Neural progenitor cell (in vitro differentiated cells): ENCODE results near the gene HMG20A. TPM values are rescaled to one million over a fixed set of nuclear protein-coding genes. Genes with fewer than 3 reads are reported as not detected.

ENCODE experiments used
- DNase-seq: peaks from one replicate; pipeline ENCODE4 v3.0.0-alpha.2; 2016; ENCODE audit warnings: low spot score
- H2AFZ ChIP-seq: fragments of 200-600 bp; sonication (generic); replicated peaks from 2 replicates; pipeline ENCODE4 v1.6.1; 2016; ENCODE audit warnings: antibody characterized with exemption
- H3F3A ChIP-seq: fragments of 200-600 bp; sonication (generic); 2 replicates; pipeline ENCODE4 v1.6.1; 2016; ENCODE audit warnings: antibody characterized with exemption, low read depth
- H3K27ac ChIP-seq: fragments of 200-600 bp; sonication (generic); 2 replicates; pipeline ENCODE4 v1.5.1; 2016; ENCODE audit warnings: mild to moderate bottlenecking
- H3K27me3 ChIP-seq: fragments of 200-600 bp; sonication (generic); 2 replicates; pipeline ENCODE4 v1.6.1; 2016; ENCODE audit warnings: mild to moderate bottlenecking, moderate library complexity
- H3K36me3 ChIP-seq: fragments of 200-600 bp; sonication (generic); 2 replicates; pipeline ENCODE4 v1.5.1; 2016
- H3K4me1 ChIP-seq: fragments of 200-600 bp; sonication (generic); 2 replicates; pipeline ENCODE4 v1.6.1; 2016; ENCODE audit warnings: mixed run types
- H3K4me2 ChIP-seq: fragments of 200-600 bp; sonication (generic); 2 replicates; pipeline ENCODE4 v1.6.1; 2016
- H3K4me3 ChIP-seq: fragments of 200-600 bp; sonication (generic); 2 replicates; pipeline ENCODE4 v1.5.1; 2016
- H3K79me2 ChIP-seq: fragments of 200-600 bp; sonication (generic); 2 replicates; pipeline ENCODE4 v1.6.1; 2016; ENCODE audit warnings: low read depth
- H3K9ac ChIP-seq: fragments of 200-600 bp; sonication (generic); 2 replicates; pipeline ENCODE4 v1.6.1; 2016
- H3K9me3 ChIP-seq: fragments of 200-600 bp; sonication (generic); 2 replicates; pipeline ENCODE4 v1.5.1; 2016; ENCODE audit warnings: low read depth
- H4K20me1 ChIP-seq: fragments of 200-600 bp; sonication (generic); 2 replicates; pipeline ENCODE4 v1.6.1; 2016; ENCODE audit warnings: low read depth
- H3K27ac Mint-ChIP-seq: 3 replicates; pipeline ENCODE4 v1.8.0; 2021; ENCODE audit warnings: mixed read lengths
- H3K27me3 Mint-ChIP-seq: 2 replicates; pipeline ENCODE4 v1.8.0; 2022; ENCODE audit warnings: low read depth, mild to moderate bottlenecking, inconsistent platforms, moderate library complexity, mixed read lengths; ENCODE audit not compliant: insufficient read depth
- H3K36me3 Mint-ChIP-seq: 3 replicates; pipeline ENCODE4 v1.8.0; 2021; ENCODE audit warnings: mixed read lengths
- H3K4me1 Mint-ChIP-seq: 3 replicates; pipeline ENCODE4 v1.8.0; 2021; ENCODE audit warnings: mixed read lengths
- H3K4me3 Mint-ChIP-seq: 3 replicates; pipeline ENCODE4 v1.8.0; 2021; ENCODE audit warnings: mild to moderate bottlenecking, moderate library complexity, mixed read lengths
- H3K9me3 Mint-ChIP-seq: 3 replicates; pipeline ENCODE4 v1.8.0; 2020; ENCODE audit warnings: mixed read lengths
- EZH2 ChIP-seq: fragments of 200-600 bp; sonication (generic); IDR thresholded peaks from 2 replicates; pipeline ENCODE4 v1.6.1; 2017; ENCODE audit warnings: antibody characterized with exemption, mild to moderate bottlenecking, moderate library complexity
- EZH2phosphoT487 ChIP-seq: fragments of 200-600 bp; sonication (generic); IDR thresholded peaks from 2 replicates; pipeline ENCODE4 v1.6.1; 2017; ENCODE audit warnings: antibody characterized with exemption
- total RNA-seq: library from RNA; depleted of rRNA; stranded (reverse); fragments of >200 nt; gene quantifications from 2 replicates; pipeline ENCODE4 v1.2.3, GENCODE V29; 2015; ENCODE audit warnings: low replicate concordance
- TF ChIP-seq, protein P1 (sequence below): fragments of 200-600 bp; sonication (generic); IDR thresholded peaks from 2 replicates; pipeline ENCODE4 v1.5.1; 2017; ENCODE audit warnings: antibody characterized with exemption, mild to moderate bottlenecking

HMG20A gene
- total RNA-seq, 1 donor from 2014 or later = 75.6 TPM

GRCh38 chr15:77395013-77395774 is 25.5 kb upstream of the HMG20A start:
- peaks cover 86% of the 10 kb centered on the region for H3K79me2 ChIP-seq
- H2AFZ ChIP-seq = no peak overlapping the region
- DNase-seq = no peak
- H3K4me3 ChIP-seq = no peak overlapping the region
- H3K27me3 Mint-ChIP-seq = peaks cover 3% of the 10 kb centered on the region
- H3K36me3 Mint-ChIP-seq = peaks cover 18% of the 10 kb centered on the region
- H3K27me3 ChIP-seq = no peaks in the 10 kb centered on the region
- H3K36me3 ChIP-seq = peaks cover 6% of the 10 kb centered on the region
- H3F3A ChIP-seq = no peaks in the 10 kb centered on the region
- no peak overlapping the region for H3K9ac ChIP-seq
- no peak overlapping the region for H3K27ac Mint-ChIP-seq
- H3K9me3 ChIP-seq = peaks cover 15% of the 10 kb centered on the region
- H3K9me3 Mint-ChIP-seq = peaks cover 53% of the 10 kb centered on the region
- no peak for TF ChIP-seq EZH2
- TF ChIP-seq, protein P1, sequence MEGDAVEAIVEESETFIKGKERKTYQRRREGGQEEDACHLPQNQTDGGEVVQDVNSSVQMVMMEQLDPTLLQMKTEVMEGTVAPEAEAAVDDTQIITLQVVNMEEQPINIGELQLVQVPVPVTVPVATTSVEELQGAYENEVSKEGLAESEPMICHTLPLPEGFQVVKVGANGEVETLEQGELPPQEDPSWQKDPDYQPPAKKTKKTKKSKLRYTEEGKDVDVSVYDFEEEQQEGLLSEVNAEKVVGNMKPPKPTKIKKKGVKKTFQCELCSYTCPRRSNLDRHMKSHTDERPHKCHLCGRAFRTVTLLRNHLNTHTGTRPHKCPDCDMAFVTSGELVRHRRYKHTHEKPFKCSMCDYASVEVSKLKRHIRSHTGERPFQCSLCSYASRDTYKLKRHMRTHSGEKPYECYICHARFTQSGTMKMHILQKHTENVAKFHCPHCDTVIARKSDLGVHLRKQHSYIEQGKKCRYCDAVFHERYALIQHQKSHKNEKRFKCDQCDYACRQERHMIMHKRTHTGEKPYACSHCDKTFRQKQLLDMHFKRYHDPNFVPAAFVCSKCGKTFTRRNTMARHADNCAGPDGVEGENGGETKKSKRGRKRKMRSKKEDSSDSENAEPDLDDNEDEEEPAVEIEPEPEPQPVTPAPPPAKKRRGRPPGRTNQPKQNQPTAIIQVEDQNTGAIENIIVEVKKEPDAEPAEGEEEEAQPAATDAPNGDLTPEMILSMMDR = no peak
- no peak for TF ChIP-seq EZH2phosphoT487
- H3K4me1 Mint-ChIP-seq = no peaks in the 10 kb centered on the region
- H3K4me3 Mint-ChIP-seq = no peak overlapping the region
- H3K27ac ChIP-seq = no peak overlapping the region
- H3K4me2 ChIP-seq = no peak overlapping the region
- peaks cover 15% of the 10 kb centered on the region for H4K20me1 ChIP-seq
- H3K4me1 ChIP-seq = no peaks in the 10 kb centered on the region

- Histone ChIP-seq H3K79me2 (peaks cover 86% of the 10 kb centered on the region), H3K27me3 (no peaks in the 10 kb centered on the region), H3F3A (no peaks in the 10 kb centered on the region), H3K9me3 (peaks cover 15% of the 10 kb centered on the region), H3K4me2 (no peak overlapping the region), H3K27ac (no peak overlapping the region), H3K9ac (no peak overlapping the region), H2AFZ (no peak overlapping the region), H3K4me3 (no peak overlapping the region), H3K36me3 (peaks cover 13% of the 10 kb centered on the region), H3K4me1 (no peaks in the 10 kb centered on the region), H4K20me1 (peaks cover 4% of the 10 kb centered on the region)
- H3K4me1 Mint-ChIP-seq = no peaks in the 10 kb centered on the region
- no peak for DNase-seq
- peaks cover 3% of the 10 kb centered on the region for H3K27me3 Mint-ChIP-seq
- H3K4me3 Mint-ChIP-seq = no peak overlapping the region
- no peak overlapping the region for H3K27ac Mint-ChIP-seq
- H3K9me3 Mint-ChIP-seq = peaks cover 58% of the 10 kb centered on the region
- TF ChIP-seq, protein P1 = no peak
- TF ChIP-seq EZH2 = no peak
- no peak for TF ChIP-seq EZH2phosphoT487
- H3K36me3 Mint-ChIP-seq = peaks cover 18% of the 10 kb centered on the region
Observed at GRCh38 chr15:77396692-77397091, 24.0 kb upstream of the HMG20A start.

GRCh38 chr15:77398927-77399326 is 21.8 kb upstream of the HMG20A start:
- no peak overlapping the region for H3K4me3 ChIP-seq
- Mint-ChIP-seq H3K36me3 (peaks cover 17% of the 10 kb centered on the region), H3K4me1 (no peaks in the 10 kb centered on the region), H3K27me3 (peaks cover 3% of the 10 kb centered on the region), H3K27ac (no peak overlapping the region), H3K4me3 (no peak overlapping the region), H3K9me3 (peaks cover 58% of the 10 kb centered on the region)
- no peak for DNase-seq
- H3K36me3 ChIP-seq = peaks cover 13% of the 10 kb centered on the region
- no peaks in the 10 kb centered on the region for H3K4me1 ChIP-seq
- peaks cover 3% of the 10 kb centered on the region for H4K20me1 ChIP-seq
- no peak overlapping the region for H3K27ac ChIP-seq
- H3K79me2 ChIP-seq = peaks cover 91% of the 10 kb centered on the region
- no peak overlapping the region for H3K4me2 ChIP-seq
- no peaks in the 10 kb centered on the region for H3K27me3 ChIP-seq
- peaks cover 15% of the 10 kb centered on the region for H3K9me3 ChIP-seq
- TF ChIP-seq EZH2phosphoT487 (no peak), EZH2 (no peak)
- TF ChIP-seq, protein P1 = no peak
- H3F3A ChIP-seq = no peaks in the 10 kb centered on the region
- no peak overlapping the region for H3K9ac ChIP-seq
- H2AFZ ChIP-seq = no peak overlapping the region
